Measurements from ENCODE around the gene ECT2. TPM values are rescaled to one million over a fixed set of nuclear protein-coding genes. Genes with fewer than 3 reads are reported as not detected.
"Not testable (repeated sequence)": the region's sequence is repeated elsewhere in the genome, so short reads cannot be mapped to it uniquely, and the experiment has no call there.

ECT2 gene
- total RNA-seq, 3 donors from 2014 or later (not counting 1 experiment from before 2014, with no cell fraction given): 2.9 to 7.0 (median 4.8) TPM

DNA sequence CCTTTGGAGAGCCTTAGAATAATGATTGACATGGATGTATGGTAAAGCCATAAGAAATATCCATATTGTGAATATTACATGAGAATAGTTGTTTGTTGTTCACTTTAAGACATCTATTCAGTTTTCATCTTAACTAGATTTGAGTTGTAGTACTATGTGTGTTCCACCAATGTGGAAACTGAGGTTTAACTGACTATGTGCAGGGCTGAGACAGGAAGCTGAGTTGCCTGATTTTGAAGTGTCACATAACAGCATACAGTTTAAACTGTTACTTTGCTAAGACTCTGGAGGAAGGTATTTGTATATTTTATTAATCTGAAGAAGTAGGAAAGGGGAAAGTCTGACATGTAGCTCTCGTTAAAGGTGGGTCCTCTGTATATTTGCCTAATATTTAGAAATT is 2.1 kb downstream of the ECT2 start:
- TF ChIP-seq, protein P1, sequence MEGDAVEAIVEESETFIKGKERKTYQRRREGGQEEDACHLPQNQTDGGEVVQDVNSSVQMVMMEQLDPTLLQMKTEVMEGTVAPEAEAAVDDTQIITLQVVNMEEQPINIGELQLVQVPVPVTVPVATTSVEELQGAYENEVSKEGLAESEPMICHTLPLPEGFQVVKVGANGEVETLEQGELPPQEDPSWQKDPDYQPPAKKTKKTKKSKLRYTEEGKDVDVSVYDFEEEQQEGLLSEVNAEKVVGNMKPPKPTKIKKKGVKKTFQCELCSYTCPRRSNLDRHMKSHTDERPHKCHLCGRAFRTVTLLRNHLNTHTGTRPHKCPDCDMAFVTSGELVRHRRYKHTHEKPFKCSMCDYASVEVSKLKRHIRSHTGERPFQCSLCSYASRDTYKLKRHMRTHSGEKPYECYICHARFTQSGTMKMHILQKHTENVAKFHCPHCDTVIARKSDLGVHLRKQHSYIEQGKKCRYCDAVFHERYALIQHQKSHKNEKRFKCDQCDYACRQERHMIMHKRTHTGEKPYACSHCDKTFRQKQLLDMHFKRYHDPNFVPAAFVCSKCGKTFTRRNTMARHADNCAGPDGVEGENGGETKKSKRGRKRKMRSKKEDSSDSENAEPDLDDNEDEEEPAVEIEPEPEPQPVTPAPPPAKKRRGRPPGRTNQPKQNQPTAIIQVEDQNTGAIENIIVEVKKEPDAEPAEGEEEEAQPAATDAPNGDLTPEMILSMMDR (IDR thresholded peaks at IDR 0.05): no peak
- Histone ChIP-seq H3K9me3 (ENCODE audit: control insufficient read depth, insufficient read depth, low read length) (no peaks in the 10 kb centered on the region), H3K27me3 (ENCODE audit: control insufficient read depth, insufficient read depth, low read length) (no peaks in the 10 kb centered on the region), H3K27ac (ENCODE audit: low read length) (no peak overlapping the region), H3K4me1 (ENCODE audit: control insufficient read depth, insufficient read depth, low read length) (peaks cover 11% of the 10 kb centered on the region), H3K36me3 (ENCODE audit: control insufficient read depth, insufficient read depth, low read length) (no peaks in the 10 kb centered on the region), H3K4me3 (ENCODE audit: low read length) (no peak overlapping the region)
- intact Hi-C loops (cut with micrococcal nuclease): no loop called here
- peak overlapping the region; percentile 99 for H3K4me3 Mint-ChIP-seq
- H3K9me3 Mint-ChIP-seq: no peaks in the 10 kb centered on the region
- WGBS (ENCODE audit: insufficient coverage): no CpG with 5 or more reads among the region's 1 CpG
- ATAC-seq (no peak), DNase-seq (no peak)
- peaks cover 19 to 21% of the 10 kb centered on the region in 2 donors for H3K4me1 Mint-ChIP-seq
- no peak overlapping the region for H3K27ac Mint-ChIP-seq
- no peaks in the 10 kb centered on the region for H3K27me3 Mint-ChIP-seq (ENCODE audit: low read depth in 2 of 2)
- no peaks in the 10 kb centered on the region for H3K36me3 Mint-ChIP-seq

DNA sequence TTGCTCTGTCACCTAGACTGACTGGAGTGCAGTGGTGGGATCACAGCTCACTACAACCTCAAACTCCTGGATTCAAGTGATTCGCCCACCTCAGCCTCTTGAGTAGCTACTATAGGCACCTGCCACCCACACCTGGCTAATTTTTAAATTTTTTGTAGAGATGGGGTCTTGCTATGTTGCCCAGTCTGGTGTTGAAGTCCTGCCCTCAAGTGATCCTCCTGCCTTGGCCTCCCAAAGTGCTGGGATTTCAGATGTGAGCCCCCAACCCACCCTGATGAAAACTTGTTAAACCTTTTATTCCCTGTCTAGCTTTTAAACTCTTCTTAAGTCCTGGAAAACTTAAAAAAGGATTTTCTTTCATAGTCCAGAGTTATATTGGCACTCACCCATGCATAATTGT is 2.6 kb downstream of the ECT2 start:
- Histone ChIP-seq H3K9me3 (ENCODE audit: control insufficient read depth, insufficient read depth, low read length) (no peaks in the 10 kb centered on the region), H3K4me1 (ENCODE audit: control insufficient read depth, insufficient read depth, low read length) (peaks cover 11% of the 10 kb centered on the region), H3K27me3 (ENCODE audit: control insufficient read depth, insufficient read depth, low read length) (no peaks in the 10 kb centered on the region), H3K27ac (ENCODE audit: low read length) (no peak overlapping the region), H3K36me3 (ENCODE audit: control insufficient read depth, insufficient read depth, low read length) (no peaks in the 10 kb centered on the region), H3K4me3 (ENCODE audit: low read length) (no peak overlapping the region)
- no peak for ATAC-seq
- TF ChIP-seq, protein P1 (IDR thresholded peaks at IDR 0.05): no peak
- Mint-ChIP-seq H3K27me3 (ENCODE audit: low read depth in 2 of 2) (no peaks in the 10 kb centered on the region), H3K36me3 (no peaks in the 10 kb centered on the region), H3K4me1 (peaks cover 19 to 21% of the 10 kb centered on the region in 2 donors), H3K27ac (no peak overlapping the region), H3K4me3 (no peak overlapping the region), H3K9me3 (no peaks in the 10 kb centered on the region)
- DNase-seq: no peak
- intact Hi-C loops (cut with micrococcal nuclease): no loop called here
- WGBS (ENCODE audit: insufficient coverage): no CpG with 5 or more reads among the region's 1 CpG

GRCh38 chr3:172760416-172760815 is 9.9 kb downstream of the ECT2 start:
- H3K4me3 ChIP-seq (ENCODE audit: low read length); DNase-seq; H3K27me3 ChIP-seq (ENCODE audit: control insufficient read depth, insufficient read depth, low read length); H3K9me3 ChIP-seq (ENCODE audit: control insufficient read depth, insufficient read depth, low read length); intact Hi-C loops (cut with micrococcal nuclease); H3K4me1 ChIP-seq (ENCODE audit: control insufficient read depth, insufficient read depth, low read length); H3K27ac ChIP-seq (ENCODE audit: low read length); H3K4me3 Mint-ChIP-seq; H3K27me3 Mint-ChIP-seq (ENCODE audit: low read depth in 2 of 2); H3K4me1 Mint-ChIP-seq; ATAC-seq; H3K9me3 Mint-ChIP-seq; H3K27ac Mint-ChIP-seq: not testable (repeated sequence)
- H3K36me3 Mint-ChIP-seq: peaks cover 14% of the 10 kb centered on the region
- over 99% methylated on average over 6 of the region's 6 CpGs for WGBS (ENCODE audit: insufficient coverage)
- H3K36me3 ChIP-seq (ENCODE audit: control insufficient read depth, insufficient read depth, low read length): peaks cover 18% of the 10 kb centered on the region

- Mint-ChIP-seq H3K36me3 (peaks cover 14% of the 10 kb centered on the region), H3K27me3 (ENCODE audit: low read depth in 2 of 2) (no peaks in the 10 kb centered on the region), H3K27ac (no peak overlapping the region), H3K4me3 (no peak overlapping the region), H3K4me1 (no peaks in the 10 kb centered on the region), H3K9me3 (no peaks in the 10 kb centered on the region)
- ATAC-seq: no peak
- Histone ChIP-seq H3K36me3 (ENCODE audit: control insufficient read depth, insufficient read depth, low read length) (peaks cover 19% of the 10 kb centered on the region), H3K27ac (ENCODE audit: low read length) (no peak overlapping the region), H3K4me3 (ENCODE audit: low read length) (no peak overlapping the region), H3K4me1 (ENCODE audit: control insufficient read depth, insufficient read depth, low read length) (no peaks in the 10 kb centered on the region), H3K9me3 (ENCODE audit: control insufficient read depth, insufficient read depth, low read length) (no peaks in the 10 kb centered on the region), H3K27me3 (ENCODE audit: control insufficient read depth, insufficient read depth, low read length) (no peaks in the 10 kb centered on the region)
- 100% methylated on average over 2 of the region's 2 CpGs for WGBS (ENCODE audit: insufficient coverage)
- intact Hi-C loops (cut with micrococcal nuclease): no loop called here
- TF ChIP-seq, protein P1 (IDR thresholded peaks at IDR 0.05): no peak
- DNase-seq: no peak
Observed at GRCh38 chr3:172766241-172766640, 15.7 kb downstream of the ECT2 start.
